ENCODE data around the gene SFT2D2. TPM values are rescaled to one million over a fixed set of nuclear protein-coding genes. Genes with fewer than 3 reads are reported as not detected.

Gene SFT2D2
- total and polyA plus RNA-seq, 2 of the 8 experiments (the other 6 are each of a cell fraction or from before 2014, with no cell fraction given) = 9.0 to 29.0 TPM

GRCh38 chr1:168259567-168259966 lies 33.8 kb downstream of the SFT2D2 start:
- Histone ChIP-seq H4K91ac (replicated peaks; ENCODE audit: insufficient read length, low read length) (no peak overlapping the region), H2BK12ac (ENCODE audit: low read depth, low read length) (no peak overlapping the region), H2AFZ (ENCODE audit: low read length) (no peak overlapping the region), H3K79me1 (ENCODE audit: low read depth, low read length) (no peaks in the 10 kb centered on the region), H3K4ac (replicated peaks; ENCODE audit: insufficient read length, low read depth, low read length) (no peak overlapping the region), H3K9me3 (ENCODE audit: insufficient read depth in 2 of 2, low read depth in 1 of 2, low read length in 1 of 2) (peaks cover 12 to 21% of the 10 kb centered on the region in 2 experiments; a peak in 3 of 4 replicates), H3K4me3 (ENCODE audit: extremely low read depth in 1 of 4, insufficient read depth in 2 of 4, low read depth in 3 of 4, low read length in 4 of 4) (no peak overlapping the region), H3K56ac (replicated peaks; ENCODE audit: insufficient read length, low read depth, low read length) (no peak overlapping the region), H3K14ac (ENCODE audit: insufficient read length) (no peak overlapping the region), H3K79me2 (ENCODE audit: control insufficient read depth in 1 of 2, insufficient read depth in 2 of 2, low read length in 2 of 2) (no peaks in the 10 kb centered on the region), H3K4me1 (replicated peaks in 1 of 4; ENCODE audit: control insufficient read depth in 3 of 4, insufficient read depth in 4 of 4, low read length in 3 of 4) (peaks cover 1 to 8% (median 4%) of the 10 kb centered on the region in 4 experiments; a peak in 3 of 7 replicates), H3K9ac (replicated peaks in 1 of 4; ENCODE audit: extremely low read depth in 1 of 4, low read depth in 3 of 4, low read length in 3 of 4) (no peak overlapping the region), H3K27ac (ENCODE audit: low read depth, low read length) (no peak overlapping the region), H3K23ac (ENCODE audit: insufficient read length) (no peak overlapping the region), H2BK120ac (replicated peaks; ENCODE audit: low read depth, low read length) (no peak overlapping the region), H3K23me2 (ENCODE audit: low read depth, low read length) (no peaks in the 10 kb centered on the region), H2BK20ac (ENCODE audit: low read length) (no peak overlapping the region), H3K18ac (ENCODE audit: extremely low read depth, low read length) (no peak overlapping the region), H4K20me1 (replicated peaks in 1 of 2; ENCODE audit: control insufficient read depth in 1 of 2, insufficient read depth in 2 of 2, low read length in 2 of 2) (no peaks in the 10 kb centered on the region), H4K8ac (ENCODE audit: extremely low read depth, insufficient read depth, low read length) (no peak overlapping the region), H2BK15ac (ENCODE audit: low read length) (no peak overlapping the region), H3K4me2 (ENCODE audit: insufficient read depth in 1 of 2, low read depth in 2 of 2, low read length in 2 of 2) (no peak overlapping the region), H3K36me3 (ENCODE audit: control insufficient read depth in 2 of 4, insufficient read depth in 4 of 4, low read length in 3 of 4) (peaks cover 0 to 5% (median 2%) of the 10 kb centered on the region in 4 experiments; a peak in 2 of 8 replicates), H3K27me3 (replicated peaks in 1 of 4; ENCODE audit: control insufficient read depth in 3 of 4, extremely low read depth in 1 of 4, insufficient read depth in 3 of 4, low read length in 3 of 4) (no peaks in the 10 kb centered on the region), H2AK5ac (ENCODE audit: low read depth, low read length) (no peak overlapping the region), H2BK5ac (ENCODE audit: low read depth, low read length) (no peak overlapping the region), H4K5ac (ENCODE audit: insufficient read length, low read depth, low read length) (no peak overlapping the region)
- FAIRE-seq (no peak), DNase-seq (ENCODE audit: low read depth in 1 of 2, low spot score in 2 of 2) (no peak)
- ChIA-PET CTCF (ENCODE audit: partially characterized antibody) (interaction anchor here (0.9 kb wide), 1 partner anchor 25 kb away, joined by 4 read pairs; no protein-coding TSS in a partner anchor), POLR2A (ENCODE audit: partially characterized antibody) (interaction anchor here (0.6 kb wide), 1 partner anchor 431 kb away, joined by 3 read pairs; no protein-coding TSS in a partner anchor)
- WGBS, 2 experiments (ENCODE audit: extremely low coverage in 1 of 2, insufficient coverage in 1 of 2, insufficient read length in 1 of 2, insufficient replicate concordance in 2 of 2, low coverage in 1 of 2, low lambda C conversion rate in 2 of 2, missing lambda C conversion rate in 1 of 2) = 77% methylated on average over 1 of the region's 1 CpG; no CpG with 5 or more reads in 1 of the 2 experiments
- TF ChIP-seq KDM1A (IDR thresholded peaks at IDR 0.05; ENCODE audit: borderline replicate concordance, low read length) = no peak
- TF ChIP-seq, protein P1, sequence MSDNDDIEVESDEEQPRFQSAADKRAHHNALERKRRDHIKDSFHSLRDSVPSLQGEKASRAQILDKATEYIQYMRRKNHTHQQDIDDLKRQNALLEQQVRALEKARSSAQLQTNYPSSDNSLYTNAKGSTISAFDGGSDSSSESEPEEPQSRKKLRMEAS (IDR thresholded peaks at IDR 0.05) = no peak
- TF ChIP-seq, protein P2, sequence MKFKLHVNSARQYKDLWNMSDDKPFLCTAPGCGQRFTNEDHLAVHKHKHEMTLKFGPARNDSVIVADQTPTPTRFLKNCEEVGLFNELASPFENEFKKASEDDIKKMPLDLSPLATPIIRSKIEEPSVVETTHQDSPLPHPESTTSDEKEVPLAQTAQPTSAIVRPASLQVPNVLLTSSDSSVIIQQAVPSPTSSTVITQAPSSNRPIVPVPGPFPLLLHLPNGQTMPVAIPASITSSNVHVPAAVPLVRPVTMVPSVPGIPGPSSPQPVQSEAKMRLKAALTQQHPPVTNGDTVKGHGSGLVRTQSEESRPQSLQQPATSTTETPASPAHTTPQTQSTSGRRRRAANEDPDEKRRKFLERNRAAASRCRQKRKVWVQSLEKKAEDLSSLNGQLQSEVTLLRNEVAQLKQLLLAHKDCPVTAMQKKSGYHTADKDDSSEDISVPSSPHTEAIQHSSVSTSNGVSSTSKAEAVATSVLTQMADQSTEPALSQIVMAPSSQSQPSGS (IDR thresholded peaks at IDR 0.05; ENCODE audit: low read length) = no peak
- no peak for TF ChIP-seq FOSL1 (IDR thresholded peaks at IDR 0.05; ENCODE audit: insufficient read depth, low read depth, low read length)
- no peak for TF ChIP-seq E2F6 (IDR thresholded peaks at IDR 0.05)
- no peak for TF ChIP-seq YY1 (IDR thresholded peaks at IDR 0.05; ENCODE audit: low read depth, low read length)
- no peak for TF ChIP-seq EZH2 (IDR thresholded peaks at IDR 0.05; ENCODE audit: low read depth, low read length, severe bottlenecking)
- no peak for TF ChIP-seq RAD21 (IDR thresholded peaks at IDR 0.05 in 1 of 2, conservative IDR thresholded peaks at IDR 0.05 in 1 of 2; ENCODE audit: low read depth in 2 of 2, low read length in 2 of 2)
- no peak for TF ChIP-seq SP2 (IDR thresholded peaks at IDR 0.05; ENCODE audit: low read length)

Measured in H1 (cell line).